GM21619 (cell line): ENCODE results near the gene EXPH5.
A peak's percentile ranks its signal among the peaks of the same experiment; 100 is the strongest.
"Not testable (repeated sequence)": the region's sequence is repeated elsewhere in the genome, so short reads cannot be mapped to it uniquely, and the experiment has no call there.

ENCODE experiments used
- ATAC-seq: cut with Tn5 transposase; IDR thresholded peaks from one replicate; pipeline ENCODE4 v1.9.1; 2021; ENCODE audit not compliant: unreplicated experiment

The EXPH5 gene, protein sequence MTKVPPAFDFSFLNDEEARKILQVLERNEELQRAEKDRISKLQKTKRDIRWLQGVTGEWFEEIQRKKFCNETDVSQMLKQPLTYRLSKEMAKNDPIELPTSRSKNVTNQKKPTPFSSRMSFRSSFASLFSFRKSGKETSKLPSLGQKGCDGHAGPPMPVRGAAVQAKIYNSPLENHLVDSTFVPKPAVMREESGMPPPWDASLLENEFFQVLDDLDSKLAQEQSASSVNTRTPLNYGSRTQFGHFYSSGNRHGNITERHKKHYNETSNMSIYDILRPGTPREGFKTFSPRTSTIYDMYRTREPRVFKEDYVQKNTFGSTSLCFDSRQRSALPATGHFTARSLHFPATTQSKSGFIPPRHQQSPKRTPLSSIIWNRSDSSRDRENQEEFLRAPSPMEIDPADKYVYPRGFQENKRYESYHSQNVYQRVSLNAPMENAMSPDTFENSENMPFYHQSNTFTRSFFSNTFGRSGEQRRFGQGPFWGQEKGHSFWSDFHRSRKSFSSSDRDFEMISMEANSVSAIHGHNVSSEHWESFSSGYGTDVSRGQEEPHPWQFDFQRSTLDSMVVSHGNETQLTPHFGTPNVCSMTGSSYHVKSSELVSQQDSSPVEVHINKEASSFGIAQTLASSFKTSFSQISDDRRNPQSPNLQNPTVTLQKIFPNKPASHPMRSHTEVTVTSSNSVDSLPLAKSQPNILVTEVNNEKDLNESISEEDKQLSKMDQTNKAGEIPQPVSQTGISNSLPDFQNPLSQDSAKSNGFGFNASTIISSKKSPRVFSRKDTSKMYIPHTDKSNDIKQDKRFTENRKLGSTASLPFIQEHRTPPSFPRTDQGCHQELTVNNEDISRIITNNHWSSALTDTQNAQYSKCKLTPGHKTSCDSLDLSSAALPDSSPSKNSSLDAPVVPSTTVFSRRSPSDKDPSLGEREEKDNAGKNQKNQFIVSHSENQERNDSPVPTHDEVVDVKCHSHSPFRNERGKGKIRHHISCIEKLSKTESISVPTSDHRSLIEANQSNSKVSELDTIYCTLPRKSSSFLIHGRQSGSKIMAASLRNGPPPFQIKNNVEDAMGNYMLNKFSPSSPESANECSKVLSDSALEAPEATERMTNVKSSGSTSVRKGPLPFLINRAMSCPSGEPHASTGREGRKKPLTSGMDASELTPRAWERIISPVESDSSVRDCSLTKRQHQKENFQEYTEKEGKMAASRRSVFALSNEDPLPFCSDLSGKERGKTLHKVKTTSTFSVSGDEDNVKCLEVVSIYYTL (N-terminal part only)

DNA sequence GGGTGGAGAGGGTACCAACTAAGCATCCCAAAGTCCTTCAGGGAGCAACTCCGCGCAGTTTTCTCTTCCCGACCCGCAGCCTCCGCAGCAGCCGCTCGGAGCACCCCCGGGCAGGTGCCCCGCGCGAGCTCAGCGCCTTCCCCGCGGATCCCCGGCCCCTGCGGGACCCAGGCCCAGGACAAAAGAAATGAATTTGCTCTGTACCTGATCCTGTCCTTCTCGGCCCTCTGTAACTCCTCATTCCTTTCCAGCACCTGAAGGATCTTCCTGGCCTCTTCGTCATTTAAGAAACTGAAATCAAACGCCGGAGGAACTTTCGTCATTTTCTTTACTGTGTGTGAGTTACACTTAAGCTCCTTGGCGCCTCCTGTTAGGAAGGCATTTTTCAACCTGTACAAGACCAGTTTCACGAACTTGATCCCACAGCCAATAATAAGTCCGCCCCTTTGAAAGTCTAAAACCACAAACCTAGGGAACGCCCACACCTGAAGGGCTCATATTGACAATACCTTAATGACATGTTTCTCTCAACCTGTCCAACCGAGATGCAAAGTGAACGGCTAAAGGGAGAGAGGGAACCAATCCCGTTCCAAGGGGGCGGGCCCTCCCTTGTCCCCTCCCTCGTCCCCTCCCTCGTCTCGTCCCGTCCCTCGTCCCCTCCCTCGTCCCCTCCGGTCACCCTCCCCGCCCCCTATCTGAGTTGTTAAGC, at the start of gene EXPH5:
EXPH5 (minus strand) TSS at position 555 of the 709 bp plus-strand sequence; CDS start at position 323, 232 bp downstream.
- peak; percentile 97 for ATAC-seq

DNA sequence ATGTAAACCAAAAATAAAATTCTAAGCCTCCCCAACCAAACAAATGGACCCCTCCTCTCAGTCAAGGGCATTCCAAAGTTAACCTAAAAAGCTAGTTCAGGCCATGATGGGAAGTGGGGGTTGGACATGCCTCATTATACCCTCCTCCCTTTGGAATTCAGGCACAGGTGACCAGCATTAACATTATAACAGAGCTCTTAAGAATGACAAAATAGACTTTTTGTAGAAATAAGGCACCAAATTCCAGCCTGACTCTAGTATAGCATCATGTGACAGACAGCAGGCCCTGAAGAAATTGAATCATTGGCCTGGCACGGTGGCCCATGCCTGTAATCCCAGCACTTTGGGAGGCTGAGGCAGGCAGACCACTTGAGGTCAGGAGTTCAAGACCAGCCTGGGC, 48.2 kb upstream of the EXPH5 start:
- not testable (repeated sequence) for ATAC-seq

DNA sequence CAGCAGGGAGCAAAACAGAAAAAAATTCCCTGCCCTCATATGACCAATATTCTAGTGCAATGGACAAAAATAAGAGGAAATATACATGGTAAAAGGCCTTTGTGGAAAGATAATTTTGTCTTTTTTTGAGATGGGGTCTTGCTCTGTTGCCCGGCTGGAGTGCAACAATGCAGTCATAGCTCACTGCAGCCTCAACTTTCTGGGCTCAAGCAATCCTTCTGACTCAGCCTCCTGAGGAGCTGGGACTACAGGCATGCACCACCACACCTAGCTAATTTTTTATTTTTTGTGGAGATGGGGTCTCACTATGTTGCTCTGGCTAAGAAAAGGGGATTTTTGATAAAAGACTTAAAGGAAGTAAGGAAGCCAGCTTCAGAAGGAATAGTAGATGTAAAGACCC, 45.6 kb upstream of the EXPH5 start:
- no peak for ATAC-seq

DNA sequence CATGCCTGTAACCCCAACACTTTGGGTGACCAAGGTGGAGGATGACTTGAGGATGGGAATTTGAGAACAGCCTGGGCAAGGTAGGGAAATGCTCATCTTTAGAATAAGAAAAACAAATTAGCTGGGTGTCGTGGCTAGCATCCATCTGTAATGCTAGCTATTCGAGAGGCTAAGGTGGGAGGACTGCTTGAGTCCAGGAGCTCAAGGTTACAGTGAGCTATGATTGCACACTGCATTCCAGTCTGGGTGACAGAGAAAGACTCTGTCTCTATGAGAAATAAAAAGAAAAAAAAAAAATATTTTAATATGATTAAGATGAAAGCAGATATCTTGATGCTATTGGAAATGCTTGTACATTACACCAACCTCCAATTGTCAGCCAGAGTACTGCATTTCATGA, 42.7 kb upstream of the EXPH5 start:
- no peak for ATAC-seq

DNA sequence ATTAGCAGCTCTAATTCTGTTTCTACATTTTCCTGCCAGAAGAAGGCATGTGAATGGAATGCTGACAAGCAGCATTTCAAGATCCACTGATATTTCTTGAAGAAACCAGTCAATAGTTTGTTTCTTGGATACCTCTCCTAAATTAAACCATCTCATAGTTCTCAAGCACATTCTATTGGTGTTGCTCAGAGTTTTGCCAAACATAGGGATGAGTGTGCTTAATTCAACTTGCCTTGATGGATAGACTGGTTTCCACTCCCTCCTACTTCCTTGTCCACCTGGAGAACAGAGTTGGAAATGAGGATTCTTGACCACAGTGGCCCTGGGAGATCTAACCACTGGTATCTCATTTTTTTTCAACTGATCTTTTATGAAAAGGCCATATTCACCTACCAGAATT, 41.5 kb upstream of the EXPH5 start:
- ATAC-seq, result no peak

DNA sequence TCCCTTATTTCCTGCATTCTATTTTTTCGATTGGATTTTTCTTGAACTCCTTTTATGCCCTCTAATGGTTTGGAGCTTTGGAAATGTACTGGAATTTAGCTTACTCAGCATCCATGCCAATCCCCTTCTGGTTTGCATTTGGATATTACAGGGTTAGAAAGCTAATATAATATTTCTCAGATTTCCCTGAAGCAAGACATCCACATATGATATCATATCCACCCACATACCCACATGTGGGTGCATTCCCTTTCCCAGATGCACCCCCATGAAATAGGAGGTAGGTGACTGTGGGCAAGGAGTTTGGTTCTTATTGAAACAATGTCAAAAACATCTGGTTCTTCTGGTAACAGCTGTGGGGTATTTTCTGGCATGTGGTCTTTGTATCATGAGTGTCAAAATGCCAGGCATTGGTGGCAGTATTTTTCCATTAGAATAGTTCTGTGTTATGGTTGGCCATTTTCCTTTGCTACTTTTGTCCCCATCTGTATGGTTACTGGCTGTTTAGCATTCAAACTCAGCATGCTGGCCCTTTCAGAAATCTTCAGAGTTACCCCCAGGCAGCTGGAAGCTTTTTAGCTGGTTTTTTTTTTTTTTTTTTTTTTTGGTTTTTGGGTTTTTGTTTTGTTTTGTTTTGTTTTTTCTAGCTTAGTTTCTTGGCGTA, 38.6 kb upstream of the EXPH5 start:
- no peak for ATAC-seq

DNA sequence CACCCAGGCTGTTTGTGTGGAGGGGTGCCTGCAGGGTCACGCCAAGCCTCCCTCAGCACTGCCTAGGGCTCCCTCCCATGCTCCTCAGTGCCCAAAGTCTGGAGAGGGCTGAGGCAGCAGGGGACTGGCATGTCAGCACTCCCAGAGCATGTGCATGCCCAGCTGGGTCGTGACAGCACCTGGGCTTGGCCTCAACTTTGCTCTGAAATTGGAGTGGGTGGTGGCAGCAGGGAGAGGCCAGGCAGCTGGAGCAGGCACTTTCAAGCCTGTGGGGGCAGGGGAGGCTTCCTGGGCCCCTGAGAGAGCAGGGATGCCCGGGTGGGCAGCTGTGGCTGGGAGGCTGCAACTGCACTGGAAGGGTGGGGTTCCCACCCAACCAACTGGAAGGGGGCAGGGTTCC, 35.7 kb upstream of the EXPH5 start:
- ATAC-seq, result no peak

DNA sequence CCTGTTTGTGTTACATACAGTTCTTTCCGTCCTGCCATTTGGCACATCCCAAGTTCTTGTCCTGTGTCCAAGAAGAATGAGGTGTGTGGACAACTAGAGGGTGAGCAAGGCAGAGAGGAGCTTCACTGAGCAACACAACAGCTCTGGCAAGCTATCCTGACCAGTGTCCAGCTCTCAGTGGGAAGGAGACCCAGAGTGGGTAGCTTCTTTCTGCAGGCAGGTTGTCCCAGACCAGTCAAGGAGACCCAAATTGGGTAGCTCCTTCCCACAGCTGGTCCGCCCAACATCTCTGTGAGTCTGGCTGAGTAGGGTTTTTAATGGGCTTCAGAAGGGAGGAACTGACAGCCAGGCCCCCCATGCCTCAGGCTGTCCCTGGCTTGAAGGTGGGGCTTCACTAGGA, 35.2 kb upstream of the EXPH5 start:
- no peak for ATAC-seq

DNA sequence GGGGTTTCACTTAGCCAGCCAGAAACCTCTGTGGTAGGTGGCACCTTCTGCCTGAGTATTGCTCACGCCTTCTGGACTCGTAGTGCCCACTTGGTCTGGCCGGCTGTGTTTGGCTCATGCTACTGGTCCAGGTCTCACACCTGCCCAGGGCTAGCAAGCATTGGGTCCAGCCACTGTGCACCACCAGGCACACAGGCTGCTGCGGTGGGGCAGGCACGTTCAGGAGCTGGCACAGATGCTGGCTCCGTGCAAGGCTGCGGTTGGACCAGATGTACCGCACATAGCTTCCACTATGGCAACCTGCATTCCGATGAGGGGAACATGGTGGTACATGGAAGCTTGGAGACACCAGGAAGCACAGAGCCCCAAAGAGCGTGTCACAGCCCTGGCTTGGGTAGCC, 34.8 kb upstream of the EXPH5 start:
- no peak for ATAC-seq

DNA sequence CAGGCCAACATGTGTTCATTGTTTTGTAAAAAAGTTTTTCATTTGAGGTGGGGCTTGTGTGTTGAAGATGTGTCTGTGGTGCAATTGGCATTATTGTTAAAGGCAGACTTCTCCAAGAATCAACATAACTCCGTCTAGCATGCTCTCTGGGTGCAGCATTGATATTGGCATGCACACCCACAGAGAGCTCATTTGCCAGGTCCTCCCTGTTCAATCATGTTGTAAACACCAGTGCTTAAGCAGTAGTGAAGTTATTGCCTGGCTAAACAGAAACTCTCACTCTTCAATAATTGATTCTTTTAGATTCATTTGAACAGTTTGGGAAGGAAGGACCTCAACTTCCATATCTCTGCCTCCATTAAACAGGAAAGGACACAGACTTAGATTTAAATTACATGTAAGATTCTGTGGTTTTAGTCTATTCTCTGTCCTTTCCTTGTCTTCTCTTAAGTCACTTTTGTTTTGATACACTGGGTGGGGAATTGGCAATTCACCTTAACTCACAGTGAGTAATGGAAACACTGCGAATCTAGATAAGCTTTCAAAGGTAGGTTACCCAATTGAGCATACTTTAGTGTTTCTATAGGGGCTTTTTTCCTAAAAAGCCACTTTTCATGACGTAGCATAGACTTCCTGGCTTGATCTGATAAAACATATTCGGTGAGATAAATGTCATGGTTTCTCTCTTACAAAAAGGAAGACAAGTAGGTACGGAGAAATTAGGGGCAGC, 30.8 kb upstream of the EXPH5 start:
- no peak for ATAC-seq

DNA sequence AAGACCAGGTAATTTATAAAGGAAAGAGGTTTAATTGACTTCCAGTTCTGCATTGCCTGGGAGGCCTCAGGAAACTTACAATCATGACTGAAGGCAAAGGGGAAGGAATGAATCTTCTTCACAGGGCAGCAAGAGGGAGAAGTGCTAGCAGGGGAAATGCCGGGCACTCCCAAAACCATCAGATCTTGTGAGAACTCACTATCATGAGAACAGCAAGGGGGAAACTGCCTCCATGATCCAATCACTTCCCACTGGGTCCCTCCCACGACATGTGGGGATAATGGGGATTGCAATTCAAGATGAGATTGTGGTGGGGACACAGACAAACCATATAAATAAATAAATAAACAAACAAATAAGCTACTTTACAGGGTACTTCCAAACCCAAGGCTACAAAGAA, 28.8 kb upstream of the EXPH5 start:
- ATAC-seq, result no peak

DNA sequence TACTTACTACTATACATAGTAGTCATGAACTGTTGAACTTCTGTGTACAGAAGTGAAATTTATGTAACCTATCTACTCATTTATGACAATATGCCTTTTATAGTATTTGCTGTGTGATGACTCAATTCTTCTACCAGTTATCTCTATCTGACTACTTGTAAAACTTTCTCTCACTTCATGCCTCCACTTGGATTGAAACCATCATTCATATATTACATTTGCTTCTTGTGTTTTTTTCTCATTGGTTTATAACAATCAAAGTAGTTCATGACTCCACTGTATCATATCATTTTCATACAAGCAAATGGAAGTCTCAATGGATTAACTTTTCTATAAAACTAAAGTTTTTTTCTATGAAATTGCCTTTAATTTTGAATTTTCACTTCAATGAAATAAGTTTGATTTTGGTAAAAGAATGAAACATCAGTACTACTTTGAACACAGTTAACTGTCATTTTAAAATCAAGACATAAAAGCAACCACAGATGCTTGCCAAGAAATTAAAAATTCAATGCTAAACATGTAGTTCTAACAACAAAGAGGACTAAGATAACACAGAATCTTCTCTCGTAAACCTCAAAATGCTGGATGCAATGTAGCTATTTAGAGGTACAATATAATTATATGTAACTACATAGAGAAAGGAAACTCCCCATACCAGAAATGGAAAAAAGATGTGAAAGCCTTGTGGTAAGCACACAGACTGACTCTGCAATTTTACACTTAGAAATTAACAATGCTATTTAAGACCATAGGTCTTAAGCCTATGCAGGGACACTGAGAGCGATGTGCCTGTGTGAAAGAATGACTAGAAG, 27.6 kb upstream of the EXPH5 start:
- peak; percentile 85 for ATAC-seq

DNA sequence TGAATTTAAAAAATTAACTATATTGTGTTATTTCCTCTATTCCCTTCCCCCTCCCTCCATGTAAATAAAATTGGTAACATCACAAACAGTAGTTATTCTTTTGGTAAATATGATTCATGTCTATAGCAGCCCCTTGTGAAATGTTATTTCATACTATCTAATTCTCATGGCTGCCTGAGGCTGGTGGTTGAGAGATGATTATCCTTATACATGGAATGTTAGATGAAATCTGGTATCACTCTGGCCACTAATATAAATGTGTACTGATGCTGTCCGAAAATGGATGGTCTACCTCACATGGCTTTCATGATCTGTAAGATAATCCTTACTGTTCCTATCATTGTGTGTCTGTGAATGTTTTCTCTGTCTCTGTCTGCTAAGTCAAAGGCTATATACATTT, 25.0 kb upstream of the EXPH5 start:
- no peak for ATAC-seq

DNA sequence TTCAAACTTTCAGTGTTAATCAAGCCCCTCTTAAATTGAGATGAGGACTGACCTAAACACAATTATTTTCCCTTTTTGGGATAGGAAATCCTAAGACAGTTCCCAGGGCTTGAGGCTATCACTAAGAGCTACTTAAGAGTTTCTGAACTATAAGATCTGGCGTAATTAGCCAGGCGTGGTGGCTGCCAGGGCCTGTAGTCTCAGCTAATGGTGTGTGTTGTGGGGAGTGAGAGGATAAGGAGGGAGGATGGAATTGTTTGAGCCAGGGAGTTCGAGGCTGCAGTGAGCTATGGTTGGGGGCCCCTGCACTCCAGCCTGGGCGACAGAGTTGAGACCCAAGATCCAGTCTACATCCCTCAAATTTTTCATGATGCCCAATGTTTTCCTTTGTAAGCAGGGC, 23.5 kb upstream of the EXPH5 start:
- ATAC-seq, result no peak

DNA sequence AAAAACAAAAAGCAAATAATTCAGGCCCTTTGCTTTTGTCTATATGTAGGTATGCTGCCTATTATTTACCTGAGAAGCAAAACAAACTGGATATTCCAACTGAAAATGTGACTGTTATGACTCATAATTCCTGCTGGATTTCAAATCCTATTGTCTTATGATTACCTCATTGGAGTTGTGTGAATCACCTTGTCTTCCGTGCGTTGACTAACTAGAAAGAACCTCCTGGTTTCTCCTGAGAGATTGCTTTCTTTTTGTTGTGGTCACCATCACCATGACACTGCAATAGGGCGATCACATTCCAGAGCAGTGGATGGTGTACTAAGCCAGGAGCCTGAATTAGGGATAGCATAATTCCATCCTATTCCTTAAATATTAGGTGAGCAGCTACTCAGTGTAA, 23.0 kb upstream of the EXPH5 start:
- ATAC-seq, result no peak

DNA sequence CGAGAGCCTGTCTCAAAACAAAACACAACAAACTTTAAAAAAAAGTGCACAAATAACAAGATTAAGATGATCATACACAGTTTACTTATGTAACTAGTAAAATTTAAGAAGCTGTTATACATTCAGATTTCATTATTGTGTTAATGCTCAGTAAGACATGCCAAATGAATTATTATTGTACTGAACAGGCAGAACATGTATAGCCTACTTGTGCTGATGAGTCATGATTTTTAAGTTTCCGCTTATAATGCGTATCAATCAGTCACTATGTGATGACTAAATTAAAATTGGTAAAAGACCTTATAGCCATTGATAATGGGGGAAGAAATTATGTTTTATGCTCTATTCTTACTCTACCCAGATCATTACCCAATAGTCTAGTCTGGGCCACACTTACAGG, 20.5 kb upstream of the EXPH5 start:
- no peak for ATAC-seq

DNA sequence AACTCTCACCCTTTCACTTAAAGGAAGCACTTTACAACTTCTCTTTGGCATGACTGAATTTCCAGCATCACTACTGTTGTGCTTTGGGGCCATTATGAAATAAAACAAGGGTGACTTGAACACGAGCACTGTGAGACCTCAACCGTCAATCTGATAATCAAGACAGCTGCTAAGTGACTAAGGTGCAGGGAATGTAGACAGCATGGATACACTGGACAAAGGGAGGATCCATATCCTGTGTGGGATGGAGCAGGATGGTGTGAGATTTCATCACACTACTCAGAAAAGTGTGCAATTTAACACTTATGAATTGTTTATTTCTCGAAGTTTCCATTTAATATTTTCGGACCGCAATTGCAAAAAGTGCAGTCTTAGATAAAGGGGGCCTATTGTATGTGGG, 16.1 kb upstream of the EXPH5 start:
- no peak for ATAC-seq

DNA sequence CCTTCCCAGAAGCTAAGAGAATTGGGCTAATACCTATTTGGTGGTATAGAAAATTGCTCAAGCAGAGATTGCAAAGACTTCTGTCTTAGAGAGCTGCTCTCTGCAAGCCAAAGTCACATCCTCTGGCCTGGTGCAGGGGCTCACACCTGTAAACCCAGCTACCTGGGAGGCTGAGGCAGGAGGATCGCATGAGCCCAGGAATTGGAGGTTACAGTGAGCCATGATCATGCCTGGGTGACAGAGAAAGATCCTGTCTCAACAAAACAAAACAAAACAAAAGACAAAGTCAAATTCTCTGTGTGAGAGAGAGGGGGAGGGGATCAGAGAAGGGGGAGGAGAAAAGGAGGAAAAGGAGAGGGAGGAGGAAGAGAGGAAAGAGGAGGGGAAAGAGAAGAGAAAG, 15.0 kb upstream of the EXPH5 start:
- no peak for ATAC-seq
